ENCODE data around the gene ARHGEF37. TPM values are rescaled to one million over a fixed set of nuclear protein-coding genes. Genes with fewer than 3 reads are reported as not detected.

Gene ARHGEF37
- total RNA-seq, 5 donors from 2014 or later (not counting 1 experiment from before 2014, with no cell fraction given) = 0.07 to 1.0 (median 0.59) TPM; not detected in 1

- H3K27ac ChIP-seq (ENCODE audit: low read length) = no peak overlapping the region
- no peak overlapping the region for H3K27ac Mint-ChIP-seq
- no peaks in the 10 kb centered on the region for H3K4me1 ChIP-seq (ENCODE audit: control insufficient read depth in 1 of 2, extremely low read depth in 1 of 2, insufficient read depth in 2 of 2, low read length in 2 of 2)
- H3K27me3 Mint-ChIP-seq = peaks cover 49 to 51% of the 10 kb centered on the region in 2 donors
- no peak for DNase-seq
- no peaks in the 10 kb centered on the region for H3K36me3 ChIP-seq (ENCODE audit: control insufficient read depth in 2 of 2, extremely low read depth in 1 of 2, insufficient read depth in 1 of 2, low read length in 1 of 2)
- WGBS (ENCODE audit: insufficient coverage) = no CpG with 5 or more reads among the region's 4 CpGs
- no peak overlapping the region for H3K4me3 ChIP-seq (ENCODE audit: control insufficient read depth in 1 of 2, extremely low read depth in 1 of 2, low read length in 1 of 2)
- no peak overlapping the region for H3K4me3 Mint-ChIP-seq
- peaks cover 0 to 31% of the 10 kb centered on the region in 2 experiments for H3K27me3 ChIP-seq (replicated peaks in 1 of 2; ENCODE audit: control insufficient read depth in 2 of 2, extremely low read depth in 1 of 2, insufficient read depth in 2 of 2, low read length in 1 of 2)
- ATAC-seq (replicated peaks in 1 of 4) = no peak
- no peaks in the 10 kb centered on the region for H3K9me3 Mint-ChIP-seq
- ChIA-PET CTCF (no interaction called here), POLR2A (no interaction called here)
- no peaks in the 10 kb centered on the region for H3K4me1 Mint-ChIP-seq
- H3K9me3 ChIP-seq = no peaks in the 10 kb centered on the region
- no peaks in the 10 kb centered on the region for H3K36me3 Mint-ChIP-seq
These were observed 103.1 kb downstream of the ARHGEF37 start for GRCh38 chr5:149684371-149684770.

Other genes with a start within 250 kb of the ARHGEF37 start
- gene GRPEL2, start 236.0 kb upstream of the ARHGEF37 start, total RNA-seq = 10 to 100 TPM; 14.2 to 38.7 (median 31.5) TPM
- 10 to 100 TPM; 26.9 to 40.2 (median 35.0) TPM for gene PCYOX1L, start 223.5 kb upstream of the ARHGEF37 start, total RNA-seq
- gene IL17B, start 202.2 kb upstream of the ARHGEF37 start, total RNA-seq = not detected
- gene CSNK1A1, start 30.1 kb upstream of the ARHGEF37 start, total RNA-seq = 100 to 1,000 TPM; 161 to 193 (median 178) TPM
- 1 to 10 TPM; 4.3 to 6.0 (median 5.8) TPM for gene PPARGC1B, start 148.8 kb downstream of the ARHGEF37 start, total RNA-seq